ENCODE data around the gene PDZRN4.
"Not testable (repeated sequence)": the region's sequence is repeated elsewhere in the genome, so short reads cannot be mapped to it uniquely, and the experiment has no call there.

PDZRN4 gene

DNA sequence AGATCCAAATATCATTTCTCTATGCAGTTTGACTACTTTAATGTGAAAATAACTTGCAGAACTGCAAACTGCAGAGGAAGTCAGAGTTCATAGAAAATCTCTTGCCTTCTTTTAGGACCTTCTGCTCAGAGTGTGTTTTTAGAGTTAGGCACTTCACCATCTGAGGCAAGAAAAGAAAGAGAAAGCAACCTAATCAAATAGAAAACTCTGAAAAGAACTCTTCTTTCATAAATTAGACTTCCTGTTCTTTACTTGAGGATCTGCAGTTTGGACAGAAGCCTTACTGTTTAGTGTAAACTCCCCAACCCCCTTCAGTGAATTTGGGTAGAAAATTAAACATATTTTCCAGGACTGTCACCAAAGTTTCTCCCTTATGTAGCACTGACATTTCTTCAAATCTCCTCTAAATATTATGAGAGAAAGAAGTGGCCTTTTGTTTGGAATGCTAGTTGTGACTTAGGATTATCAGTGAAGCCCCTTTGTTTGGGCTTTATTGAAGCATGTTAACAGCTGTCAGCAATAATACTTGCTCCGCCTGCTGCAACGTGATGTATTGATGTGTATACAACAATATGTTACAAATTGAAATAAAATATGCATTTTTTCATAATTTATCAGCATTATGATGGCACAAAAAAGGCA lies 99.5 kb downstream of the PDZRN4 start:
- no peak for DNase-seq

DNA sequence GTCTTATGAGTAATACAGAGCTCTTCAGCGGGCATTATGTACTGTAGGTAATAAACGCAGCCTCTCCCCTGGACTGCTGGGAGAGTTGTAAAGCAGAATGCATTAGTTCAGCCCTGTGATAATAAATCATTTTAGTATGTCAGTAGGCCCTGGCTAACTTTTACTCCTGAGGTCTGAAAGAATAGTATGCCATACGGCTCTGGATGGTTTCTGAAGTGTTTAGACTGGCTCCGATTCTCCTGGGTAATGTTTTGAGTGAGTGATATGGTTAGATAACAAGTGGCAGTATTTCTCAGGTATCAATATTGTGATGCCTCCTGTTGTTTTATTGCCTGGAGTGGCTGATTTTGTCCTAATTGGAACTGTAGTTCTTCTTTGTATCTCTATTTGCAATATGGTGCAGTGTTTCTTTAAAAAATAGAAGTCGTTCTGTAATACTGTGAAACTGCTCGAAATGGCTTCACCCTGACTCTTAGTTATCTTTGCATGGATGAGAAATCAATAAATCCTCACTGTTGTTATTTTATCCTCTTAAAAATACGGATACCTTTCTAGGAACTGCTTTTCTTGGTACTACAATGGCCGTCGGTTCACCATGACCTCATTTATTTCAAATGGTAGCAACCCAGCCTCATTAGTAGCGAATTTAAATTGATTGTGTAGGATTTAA lies 100.2 kb downstream of the PDZRN4 start:
- DNase-seq: peak; percentile 50

DNA sequence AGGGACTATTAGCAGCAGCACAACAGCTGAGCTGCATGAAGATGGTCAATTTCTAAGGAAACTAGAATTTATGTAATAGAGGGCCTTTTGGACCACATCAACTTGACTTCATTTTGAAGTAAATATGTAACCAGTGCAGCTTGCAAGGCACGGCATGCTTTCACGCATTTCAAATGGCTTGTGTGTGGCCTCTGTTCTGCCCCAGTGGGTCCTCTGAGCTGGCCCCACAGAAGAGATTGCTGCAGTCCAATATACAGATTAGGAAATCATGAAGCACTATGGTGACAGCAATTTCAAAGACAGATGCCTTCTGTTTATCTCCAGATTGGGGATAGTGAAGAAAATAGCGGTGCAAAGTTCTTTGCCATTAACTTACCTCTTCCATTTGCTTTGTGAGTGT lies 101.4 kb downstream of the PDZRN4 start:
- DNase-seq: no peak

DNA sequence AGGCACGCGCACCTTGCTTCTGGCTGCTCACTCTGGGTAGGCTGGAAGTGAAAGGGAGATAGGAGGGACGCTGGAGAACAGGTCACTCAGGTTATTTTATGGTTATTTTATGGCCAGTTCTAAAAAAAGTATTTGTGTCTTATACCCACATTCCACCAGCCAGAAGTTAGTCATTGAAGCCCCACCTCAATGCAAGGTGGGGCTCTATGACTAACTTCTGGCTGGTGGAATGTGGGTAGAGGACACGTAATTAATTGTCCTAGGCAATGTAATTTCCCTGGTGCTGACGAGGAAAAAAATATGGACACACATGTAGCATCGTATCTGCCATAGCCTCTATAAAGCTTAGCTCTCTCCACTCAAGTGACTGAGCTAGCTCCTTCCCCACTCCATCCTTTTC lies 104.9 kb downstream of the PDZRN4 start:
- DNase-seq: no peak

DNA sequence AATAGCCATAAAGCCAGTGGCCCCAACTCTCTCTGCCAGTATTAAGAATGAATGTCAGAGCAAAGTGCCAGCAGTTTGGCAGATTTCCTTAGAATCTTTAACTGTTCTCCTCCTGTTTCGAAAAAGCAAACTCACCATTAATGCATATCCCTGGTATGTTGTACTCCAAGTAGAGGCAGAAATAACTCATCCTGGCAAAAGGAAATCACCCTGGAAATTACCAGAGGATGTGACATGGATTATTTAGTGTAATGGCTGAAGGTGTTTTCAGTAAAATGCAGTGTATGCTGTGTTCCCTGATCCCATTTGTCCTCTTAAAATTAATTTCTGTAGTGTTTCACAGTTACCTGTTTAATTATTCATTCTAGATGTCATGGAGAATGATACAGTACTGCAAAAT lies 105.3 kb downstream of the PDZRN4 start:
- no peak for DNase-seq

DNA sequence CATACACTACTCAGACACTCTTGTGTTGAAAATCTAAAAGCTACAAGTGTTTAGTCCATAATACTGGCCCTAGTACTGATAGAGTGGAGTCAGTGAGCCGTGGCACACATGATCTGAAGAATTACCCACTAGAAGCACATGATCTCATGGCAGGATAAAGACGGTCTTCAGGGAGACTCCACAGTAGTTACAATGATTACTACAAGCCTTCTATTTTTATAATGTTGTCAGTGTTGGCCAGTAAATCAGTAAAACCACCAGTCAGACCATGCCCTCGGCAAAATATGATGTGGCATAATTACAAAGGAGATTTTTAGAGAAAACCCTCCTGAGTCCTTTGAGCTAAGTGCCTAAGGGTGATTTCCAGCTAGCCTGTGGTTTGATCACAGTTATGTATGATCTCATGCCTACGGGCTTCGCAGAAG lies 114.9 kb downstream of the PDZRN4 start:
- DNase-seq: no peak

DNA sequence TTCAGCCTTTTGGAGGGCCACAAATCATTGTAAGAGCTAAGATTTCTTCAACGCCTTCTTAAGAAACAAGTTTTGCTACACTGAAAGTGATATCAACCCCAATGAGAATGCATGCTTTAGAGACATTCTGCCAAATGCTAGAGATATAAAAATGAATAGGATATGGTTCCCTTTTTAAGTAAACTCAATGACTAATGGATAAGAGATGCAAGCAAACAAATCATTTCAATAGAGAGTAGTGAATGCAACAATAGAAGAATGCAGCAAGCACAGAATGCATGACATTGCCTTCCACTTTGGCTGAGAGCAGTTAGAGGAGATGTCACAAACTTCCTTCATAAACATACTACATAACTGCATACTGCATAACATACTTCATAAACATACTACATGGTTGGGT lies 116.4 kb downstream of the PDZRN4 start:
- peak; percentile 56 for DNase-seq

DNA sequence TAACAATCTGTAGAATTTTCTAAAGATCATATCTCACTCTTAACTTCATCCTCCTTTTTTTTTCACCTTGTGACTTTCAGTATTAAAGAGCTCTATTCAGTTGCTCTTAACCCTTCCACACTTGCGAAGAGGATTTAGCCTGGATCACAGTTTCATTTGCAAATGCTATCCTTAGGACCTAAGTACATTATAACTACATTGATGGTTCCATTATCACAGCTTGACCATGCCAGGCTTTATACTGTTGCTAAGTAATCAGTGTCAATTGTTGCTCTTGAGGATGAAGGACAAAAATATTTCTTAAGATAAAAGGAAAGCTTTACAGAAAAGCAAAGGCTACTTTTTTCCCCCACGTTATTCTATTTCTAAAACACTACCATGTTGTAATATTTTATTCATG lies 122.2 kb downstream of the PDZRN4 start:
- DNase-seq: no peak

DNA sequence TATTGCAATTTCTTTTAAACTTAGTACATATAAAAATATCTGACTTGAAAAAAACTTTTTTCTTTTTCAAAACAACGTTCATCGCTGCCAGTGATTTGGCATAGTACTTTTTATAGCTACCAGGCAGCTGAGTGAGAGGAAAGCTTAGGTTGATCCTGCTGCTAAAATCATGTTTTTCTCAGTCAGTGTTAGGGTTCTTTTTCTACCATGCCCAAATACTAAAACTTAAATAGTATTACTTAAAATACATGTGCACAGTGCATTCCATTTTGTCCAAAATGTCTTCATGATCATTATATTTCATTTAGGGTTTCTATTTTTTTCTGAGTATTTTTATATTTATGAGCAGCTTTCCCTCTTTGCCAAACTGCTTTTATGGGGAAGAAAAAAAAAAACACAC lies 123.8 kb downstream of the PDZRN4 start:
- DNase-seq: no peak

DNA sequence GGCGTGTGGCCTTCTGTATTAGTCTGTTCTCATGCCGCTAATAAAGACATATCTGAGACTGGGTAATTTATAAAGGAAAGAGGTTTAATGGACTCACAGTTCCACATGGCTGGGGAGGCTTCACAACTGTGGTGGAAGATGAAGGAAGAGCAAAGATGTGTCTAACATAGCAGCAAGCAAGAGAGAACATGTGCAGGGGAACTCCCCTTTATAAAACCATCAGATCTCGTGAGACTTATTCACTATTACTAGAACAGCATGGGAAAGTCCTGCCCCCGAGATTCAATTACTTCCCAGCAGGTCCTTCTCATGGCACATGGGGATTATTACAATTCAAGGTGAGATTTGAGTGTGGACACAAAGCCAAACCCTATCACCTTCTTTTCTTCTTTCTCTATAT lies 124.3 kb downstream of the PDZRN4 start:
- not testable (repeated sequence) for DNase-seq

DNA sequence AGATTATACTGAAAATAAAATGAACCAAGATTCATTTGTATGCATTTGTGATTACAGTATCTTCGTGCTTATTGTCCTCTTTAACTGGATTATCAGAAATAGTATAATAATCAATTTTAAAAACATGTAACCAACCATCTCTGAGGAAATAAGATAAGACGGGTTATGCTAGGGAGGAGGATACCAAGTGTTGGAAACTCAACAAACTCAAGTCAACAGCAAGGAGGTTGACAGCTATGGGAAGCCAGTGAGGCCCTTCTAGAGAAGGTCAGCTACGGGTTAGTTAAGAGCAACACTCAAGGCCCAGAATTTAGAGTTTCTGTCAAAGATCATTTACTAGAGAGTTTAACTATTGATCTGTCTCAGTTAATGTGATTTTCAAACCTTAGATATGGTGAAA lies 137.2 kb downstream of the PDZRN4 start:
- no peak for DNase-seq

DNA sequence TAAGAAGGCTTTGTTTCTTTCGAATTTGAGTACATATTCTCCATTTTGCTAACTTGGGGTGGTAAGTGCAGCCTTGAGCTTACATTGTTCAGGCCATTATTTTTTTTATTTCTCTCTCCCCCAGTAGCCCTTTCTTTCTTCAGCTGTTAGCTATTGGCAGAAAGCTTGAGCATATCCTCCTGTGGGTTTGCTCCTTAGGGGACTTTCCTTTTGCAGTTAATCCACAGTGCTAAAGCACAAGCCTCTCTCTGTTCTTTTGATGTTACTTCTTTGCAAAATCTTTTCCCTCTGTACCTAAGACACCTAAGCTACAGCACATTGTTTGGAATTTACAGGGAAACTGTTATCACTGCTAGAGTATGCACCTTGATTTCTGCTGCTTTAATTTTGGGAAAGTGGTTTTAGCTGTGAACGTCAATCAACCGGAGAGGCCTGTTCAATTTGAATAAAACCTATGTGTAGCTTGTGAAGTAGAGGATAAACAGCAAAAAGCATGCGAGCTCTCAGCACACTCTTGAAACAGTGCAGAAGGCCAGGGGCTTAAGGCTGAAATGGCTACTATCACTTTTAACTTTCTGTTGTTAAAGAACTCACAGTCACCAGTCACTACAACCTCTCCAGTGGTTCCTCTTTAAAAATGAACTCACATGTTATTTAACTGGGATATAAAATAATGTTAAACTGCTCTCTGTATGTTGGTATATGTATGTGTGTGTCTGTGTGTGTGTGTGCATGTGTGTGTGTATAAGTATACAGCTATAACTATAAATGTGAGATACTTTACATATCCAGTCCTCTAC lies 139.2 kb downstream of the PDZRN4 start:
- DNase-seq: no peak

DNA sequence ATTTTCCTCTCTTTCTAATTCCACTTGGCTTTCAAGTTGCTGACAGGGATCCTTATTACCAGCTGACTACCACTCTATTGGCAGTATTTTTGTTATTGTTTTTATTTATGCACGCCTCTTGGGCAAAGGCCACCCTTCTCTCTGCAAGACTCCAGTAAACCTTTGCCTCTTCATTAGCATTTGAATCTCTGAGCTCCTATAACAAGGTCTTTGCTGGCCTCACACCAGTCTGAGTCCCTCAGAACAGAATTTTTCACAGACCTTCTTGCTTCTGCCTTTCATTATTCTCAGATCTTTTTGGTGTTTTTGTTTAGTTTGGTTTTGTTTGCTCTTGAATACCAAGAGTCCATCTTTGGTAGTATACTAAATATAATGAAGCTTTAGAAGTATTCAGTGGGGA lies 145.9 kb downstream of the PDZRN4 start:
- DNase-seq: no peak

DNA sequence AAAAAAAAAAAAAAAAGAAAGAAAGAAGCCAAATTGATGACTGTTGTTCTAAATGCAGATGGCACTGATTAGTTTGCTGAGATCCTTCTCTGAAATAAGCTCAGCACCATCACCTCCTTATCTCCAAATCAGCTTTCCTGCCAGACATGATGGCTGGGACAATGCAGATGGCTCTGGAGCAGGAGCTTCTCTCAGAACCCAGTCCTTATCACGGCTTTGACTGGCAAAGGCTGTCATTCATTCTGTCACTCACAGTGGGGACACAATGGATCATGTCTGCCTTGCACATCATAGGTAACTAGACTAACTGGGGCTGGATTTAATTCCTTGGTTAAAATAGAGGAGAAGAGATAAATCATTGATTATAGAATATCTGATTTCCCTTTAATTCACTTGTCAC lies 146.3 kb downstream of the PDZRN4 start:
- no peak for DNase-seq

DNA sequence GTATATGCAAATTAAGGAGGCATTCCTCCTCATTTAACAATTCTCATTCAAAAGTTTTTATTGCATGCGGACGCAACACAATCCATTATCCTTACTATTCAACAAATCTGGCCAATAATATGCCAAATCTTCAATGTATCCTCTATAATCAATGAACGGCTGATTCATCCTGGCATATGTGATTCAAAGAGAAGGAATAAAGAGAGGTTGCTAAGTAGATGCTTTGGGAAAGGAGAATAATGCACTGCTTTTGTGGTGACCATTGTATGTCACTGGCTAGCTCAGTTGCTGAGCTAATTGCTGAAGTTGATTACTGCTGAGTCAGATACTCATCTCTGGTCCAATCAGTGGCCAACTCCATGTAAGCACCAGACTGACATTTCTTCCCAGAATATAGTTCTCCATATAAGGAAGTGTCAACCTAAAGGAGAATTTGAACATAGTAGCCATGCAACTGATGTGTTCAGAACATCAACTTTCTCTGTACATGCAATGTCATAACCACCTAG lies 148.0 kb downstream of the PDZRN4 start:
- DNase-seq: no peak

DNA sequence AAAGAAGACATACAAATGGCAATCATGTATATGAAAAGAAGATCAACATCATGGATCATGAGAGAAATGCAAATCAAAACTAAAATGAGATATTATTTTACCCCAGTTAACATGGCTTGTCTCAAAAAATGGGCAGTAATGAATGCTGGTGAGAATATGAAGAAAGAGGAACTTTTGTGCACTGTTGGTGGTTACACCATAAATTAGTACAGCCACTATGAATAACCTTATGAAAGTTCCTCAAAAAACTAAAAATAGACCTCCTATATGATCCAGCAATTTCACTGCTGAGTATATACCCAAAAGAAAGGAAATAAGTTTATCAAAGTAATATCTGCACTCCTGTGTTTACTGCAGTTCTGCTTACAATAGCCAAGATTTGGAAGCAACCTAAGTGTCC lies 151.7 kb downstream of the PDZRN4 start:
- DNase-seq: no peak

DNA sequence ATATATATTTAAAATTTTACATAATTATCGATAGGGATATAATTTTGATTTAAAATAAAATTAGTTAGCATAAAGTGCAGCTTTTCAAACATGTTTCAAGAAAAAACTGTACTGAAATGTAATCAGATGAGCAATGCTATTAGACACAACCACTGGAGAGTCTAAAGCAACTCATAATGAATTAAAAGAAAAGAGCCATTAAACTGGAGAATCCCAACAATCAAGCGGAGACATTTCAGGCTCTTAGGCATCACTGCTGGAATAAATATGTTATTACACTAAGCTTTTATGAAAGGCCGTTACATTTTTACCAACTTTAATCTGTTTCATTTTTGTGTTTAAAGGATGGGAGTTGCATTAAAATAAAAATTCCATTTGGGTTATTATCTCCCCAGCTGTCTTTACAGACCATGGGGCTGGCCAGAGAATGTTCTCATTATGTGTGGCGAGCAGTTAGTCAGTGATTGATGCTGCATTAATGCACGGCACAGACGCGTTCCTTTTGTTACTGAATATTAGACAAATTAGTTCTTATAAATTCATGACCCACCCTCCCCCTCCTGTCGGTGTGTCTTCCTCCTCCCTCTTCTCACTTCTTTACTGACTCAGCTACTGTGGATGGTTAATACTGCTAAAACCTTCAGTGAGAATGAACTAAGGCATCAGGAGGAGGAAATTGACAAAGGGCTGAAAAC lies 156.8 kb downstream of the PDZRN4 start:
- no peak for DNase-seq

DNA sequence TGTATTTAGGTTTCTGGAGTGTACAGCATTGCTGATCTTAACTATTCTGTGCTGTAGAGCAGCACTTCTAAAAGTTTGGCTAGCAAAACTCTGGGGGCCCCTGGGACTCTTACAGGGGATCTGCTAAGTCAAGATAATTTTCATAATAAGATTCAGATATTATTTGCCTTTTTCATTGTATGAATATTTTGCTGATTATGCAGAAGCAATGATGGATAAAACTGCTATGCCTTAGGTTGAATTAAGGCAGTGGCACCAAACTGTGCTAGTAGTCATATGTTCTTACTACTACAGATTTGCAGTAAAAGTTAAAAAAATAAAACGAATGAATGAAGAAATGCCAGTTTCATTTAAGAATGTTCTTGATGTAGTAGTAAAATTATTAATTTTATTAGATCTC lies 160.1 kb downstream of the PDZRN4 start:
- no peak for DNase-seq

DNA sequence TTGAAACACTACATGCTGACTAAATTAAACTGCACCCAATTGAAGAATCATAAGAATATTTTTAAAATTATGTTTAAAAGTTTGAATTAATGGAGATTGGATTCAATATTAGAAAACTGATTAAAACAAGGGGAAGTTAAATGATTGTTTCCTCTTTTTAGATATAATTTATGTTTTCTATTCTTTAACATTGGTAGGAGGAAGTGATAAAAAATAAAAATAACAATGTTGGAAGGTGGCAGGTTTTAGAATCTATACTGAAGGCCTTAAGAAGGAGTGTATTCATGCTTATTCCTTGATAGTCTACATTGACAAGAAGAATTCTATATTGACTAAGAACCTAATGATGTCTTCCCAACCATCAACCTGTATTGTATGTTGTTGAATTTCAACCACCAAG lies 168.1 kb downstream of the PDZRN4 start:
- DNase-seq: no peak

DNA sequence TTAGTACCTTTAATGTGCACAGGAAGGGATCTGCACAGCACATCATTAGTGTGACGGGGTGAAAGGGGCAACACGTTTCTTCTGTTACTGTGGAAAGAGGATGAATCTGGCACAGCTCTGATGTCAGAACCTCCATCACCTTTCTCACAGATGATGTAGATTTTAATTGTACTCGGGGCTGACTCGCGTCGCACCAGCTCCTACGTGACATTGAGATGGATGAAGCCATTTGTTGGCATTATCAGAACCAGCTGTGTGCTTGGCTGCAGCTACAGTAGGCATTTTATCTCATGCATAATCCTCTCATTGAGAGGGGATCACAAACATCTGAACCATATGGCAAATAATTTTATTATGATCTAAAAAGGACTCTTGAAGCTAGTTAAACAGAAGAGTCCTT lies 173.6 kb downstream of the PDZRN4 start:
- no peak for DNase-seq

DNA sequence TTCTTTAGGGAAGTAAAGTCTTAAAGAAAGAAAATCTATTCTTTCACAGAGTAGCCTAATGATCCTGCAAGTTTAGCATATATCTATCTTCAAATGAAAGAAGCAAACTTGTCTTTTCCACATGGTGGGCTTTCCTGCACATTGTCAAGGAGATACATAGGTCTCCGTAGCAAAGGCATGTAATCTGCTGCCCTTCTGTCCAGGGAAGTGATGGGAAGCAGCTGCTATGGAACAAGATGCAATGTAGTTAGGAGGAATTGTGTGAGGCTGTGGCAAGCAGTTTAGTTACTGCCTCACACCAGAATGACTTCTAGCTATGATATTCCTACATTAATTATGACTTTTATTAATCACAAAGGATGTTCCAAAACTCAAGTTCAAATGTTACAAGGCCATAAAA lies 174.4 kb downstream of the PDZRN4 start:
- no peak for DNase-seq

DNA sequence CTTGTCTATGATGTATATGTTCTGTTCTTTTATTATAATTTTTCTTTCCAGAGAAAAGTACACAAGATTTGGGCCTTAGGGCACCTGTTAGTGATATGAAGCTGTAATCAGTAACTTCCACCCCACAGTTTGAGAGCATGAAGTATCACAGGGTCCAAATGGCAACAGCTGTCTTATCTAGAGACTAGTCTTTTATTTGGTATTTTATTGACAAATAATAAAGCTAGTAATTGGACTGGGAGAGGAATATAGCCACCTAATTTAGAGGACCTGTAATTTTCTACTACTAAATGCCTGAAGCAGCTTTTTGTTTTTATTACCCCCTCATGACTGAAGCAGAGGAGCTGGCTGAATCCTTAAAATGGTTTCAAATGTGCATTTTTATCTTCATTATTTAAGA lies 174.8 kb downstream of the PDZRN4 start:
- DNase-seq: no peak

DNA sequence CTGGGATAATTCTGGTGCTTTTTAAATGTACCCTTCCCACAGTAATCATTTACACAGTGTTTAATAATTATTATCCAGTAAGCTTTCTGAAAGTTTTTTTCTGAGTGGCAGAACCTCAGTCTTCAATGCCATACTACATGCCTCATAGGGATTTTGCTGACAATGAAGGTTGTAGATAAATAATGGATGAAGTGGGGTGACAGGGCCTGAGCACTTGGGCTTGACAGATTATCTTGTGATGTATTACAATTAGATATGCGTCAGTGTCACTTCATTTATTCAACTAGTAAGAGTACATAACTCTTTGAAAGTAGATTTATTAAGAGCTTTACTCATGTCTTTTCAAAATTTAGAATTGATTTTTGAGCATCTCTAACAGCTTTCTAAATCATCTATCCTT lies 176.1 kb downstream of the PDZRN4 start:
- DNase-seq: no peak

Measured in DMS53 (cell line).